Fibroblast of the aortic adventitia (primary cell): ENCODE data around the gene SDSL. TPM values are rescaled to one million over a fixed set of nuclear protein-coding genes. Genes with fewer than 3 reads are reported as not detected.

Experiments
- DNase-seq: peaks from one replicate; pipeline ENCODE4 v3.0.0-alpha.2; 2010; ENCODE audit warnings: low read depth
- H3K4me3 ChIP-seq: 2 replicates; pipeline ENCODE4 v1.5.1; 2011; ENCODE audit warnings: low read depth, mild to moderate bottlenecking, control low read depth, low read length, moderate library complexity
- CTCF ChIP-seq: IDR thresholded peaks from 2 replicates; pipeline ENCODE4 v1.5.1; 2011; ENCODE audit warnings: mild to moderate bottlenecking, low read length, control low read depth, inconsistent platforms; ENCODE audit not compliant: insufficient read depth
- total RNA-seq: library from RNA; depleted of rRNA; stranded (reverse); fragments of >200 nt; gene quantifications from 2 replicates; pipeline ENCODE4 v1.2.3, GENCODE V29; 2012; ENCODE audit warnings: low replicate concordance

SDSL gene
- total RNA-seq, 1 donor, result 1.9 TPM

- H3K4me3 ChIP-seq, result no peak within 1 kb of the TSS
- no peak for DNase-seq
- no peak for TF ChIP-seq CTCF
Observed at GRCh38 chr12:113471619-113472171, 49.5 kb downstream of the SDSL start, which contains the start of gene LHX5. Gene LHX5, minus strand, starts transcription at chr12:113471871. Its CDS starts 373 bp downstream, at chr12:113471498.

- TF ChIP-seq CTCF, result no peak
- DNase-seq, result no peak
- no peak overlapping the region for H3K4me3 ChIP-seq
Observed at GRCh38 chr12:113472191-113473121, 50.3 kb downstream of the SDSL start.

GRCh38 chr12:113473400-113473799, 51.2 kb downstream of the SDSL start:
- TF ChIP-seq CTCF, result no peak
- no peak overlapping the region for H3K4me3 ChIP-seq
- no peak for DNase-seq

DNA sequence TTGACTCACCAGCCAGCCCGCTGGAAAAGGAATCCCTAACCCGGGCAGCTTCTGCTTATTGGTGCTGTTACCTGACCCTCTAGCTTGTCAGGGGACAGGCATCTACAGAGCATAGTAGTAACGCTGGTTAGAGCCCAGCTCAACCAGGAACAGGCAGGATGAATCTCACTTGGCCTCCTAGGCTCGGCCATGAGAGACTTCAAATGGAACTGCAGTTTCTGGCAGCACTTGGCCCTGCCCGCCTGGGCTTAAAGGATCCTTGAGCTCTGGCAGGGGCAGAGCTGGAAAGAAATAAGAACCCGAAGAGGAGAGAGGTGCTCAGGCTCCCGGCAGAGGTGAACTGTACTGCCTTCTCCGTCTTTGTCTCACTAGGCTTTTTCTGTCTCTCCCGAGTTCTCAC, 51.8 kb downstream of the SDSL start:
- TF ChIP-seq CTCF, result no peak
- H3K4me3 ChIP-seq, result no peak overlapping the region
- DNase-seq, result no peak

DNA sequence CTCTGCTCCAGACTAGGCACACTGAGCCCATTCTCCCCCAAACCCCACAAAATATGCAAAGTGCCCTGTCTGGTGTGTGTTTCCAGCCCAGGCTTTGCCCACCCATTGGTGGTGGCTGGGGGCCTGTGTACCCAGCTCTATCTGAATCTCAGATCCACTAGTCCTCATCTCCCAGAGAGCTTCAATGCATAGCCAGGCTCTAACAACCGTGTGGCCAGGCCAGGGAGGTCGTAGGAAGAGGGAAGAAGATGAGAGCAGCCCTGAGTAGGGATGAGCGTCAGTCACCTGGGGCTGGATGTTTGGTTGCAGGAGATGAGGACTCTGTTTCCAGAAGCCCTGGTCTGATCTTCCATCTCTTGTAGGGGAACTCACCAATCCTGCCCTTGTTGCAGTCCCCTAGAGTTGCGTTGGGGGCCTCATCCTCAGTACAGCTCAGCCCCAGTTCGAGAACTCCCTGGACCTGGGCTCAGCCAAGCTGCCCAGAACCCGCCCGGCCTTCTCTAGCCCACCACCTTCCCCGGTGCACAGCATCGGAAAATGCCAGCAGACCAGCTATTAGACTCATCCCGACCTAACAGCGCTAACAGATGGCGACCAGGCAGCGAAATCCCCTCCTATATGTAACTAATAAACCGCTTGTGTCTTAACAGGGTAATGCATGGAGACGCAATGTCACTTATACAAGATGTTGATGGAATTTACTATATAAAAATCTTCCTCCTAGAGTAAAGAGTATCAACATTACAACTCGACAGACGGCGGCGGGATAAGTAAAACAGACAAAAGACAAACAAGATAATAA, 52.7 kb downstream of the SDSL start:
- no peak for DNase-seq
- H3K4me3 ChIP-seq, result no peak overlapping the region
- TF ChIP-seq CTCF, result no peak

GRCh38 chr12:113475451-113476175, 53.4 kb downstream of the SDSL start:
- TF ChIP-seq CTCF, result no peak
- H3K4me3 ChIP-seq, result no peak overlapping the region

More at GRCh38 chr12:113475451-113476175, 53.4 kb downstream of the SDSL start:
- no peak for DNase-seq
